ENCODE data around the gene EIF2B5.
"Not testable (repeated sequence)": the region's sequence is repeated elsewhere in the genome, so short reads cannot be mapped to it uniquely, and the experiment has no call there.

EIF2B5 gene

GRCh38 chr3:184149123-184149522 is 14.0 kb downstream of the EIF2B5 start:
- Histone ChIP-seq H3K36me3 (peaks cover 27% of the 10 kb centered on the region), H3K27me3 (no peaks in the 10 kb centered on the region), H3K4me1 (no peaks in the 10 kb centered on the region), H3K9me3 (no peaks in the 10 kb centered on the region), H3K4me3 (ENCODE audit: low read depth, low read length) (no peak overlapping the region)
- DNase-seq, result no peak
- no peak for TF ChIP-seq CTCF (IDR thresholded peaks at IDR 0.05; ENCODE audit: low read depth, low read length)

- not testable (repeated sequence) for H3K9me3 ChIP-seq
Observed at GRCh38 chr3:184149770-184150169, 14.6 kb downstream of the EIF2B5 start.

GRCh38 chr3:184154885-184155643 is 19.9 kb downstream of the EIF2B5 start, which contains the start of gene DVL3:
Gene DVL3, plus strand, starts transcription at chr3:184155377. Its CDS starts 259 bp downstream, at chr3:184155636.
- peak; percentile 66 for DNase-seq
- Histone ChIP-seq H3K4me3 (ENCODE audit: low read depth, low read length) (peak within 1 kb of the TSS; percentile 95), H3K4me1 (peaks cover 4% of the 10 kb centered on the region; the same call in 1 of the 2 replicates), H3K9me3 (no peaks in the 10 kb centered on the region), H3K27me3 (no peaks in the 10 kb centered on the region), H3K36me3 (no peaks in the 10 kb centered on the region)
- no peak for TF ChIP-seq CTCF (IDR thresholded peaks at IDR 0.05; ENCODE audit: low read depth, low read length)

More at GRCh38 chr3:184149770-184150169, 14.6 kb downstream of the EIF2B5 start:
- not testable (repeated sequence) for H3K27me3 ChIP-seq; DNase-seq; H3K4me1 ChIP-seq; H3K4me3 ChIP-seq (ENCODE audit: low read depth, low read length)
- peaks cover 21% of the 10 kb centered on the region for H3K36me3 ChIP-seq
- TF ChIP-seq CTCF (IDR thresholded peaks at IDR 0.05; ENCODE audit: low read depth, low read length), result peak; percentile 48

- no peaks in the 10 kb centered on the region for H3K27me3 ChIP-seq
- H3K4me3 ChIP-seq (ENCODE audit: low read depth, low read length), result peak overlapping the region; percentile 95
- peak; percentile 31 for DNase-seq
- no peaks in the 10 kb centered on the region for H3K36me3 ChIP-seq
- H3K4me1 ChIP-seq, result peaks cover 4% of the 10 kb centered on the region; the same call in 1 of the 2 replicates
- no peaks in the 10 kb centered on the region for H3K9me3 ChIP-seq
- no peak for TF ChIP-seq CTCF (IDR thresholded peaks at IDR 0.05; ENCODE audit: low read depth, low read length)
Observed at GRCh38 chr3:184155644-184156521, 20.7 kb downstream of the EIF2B5 start.

- DNase-seq, result peak; percentile 45
- H3K27me3 ChIP-seq, result no peaks in the 10 kb centered on the region
- H3K4me1 ChIP-seq, result peaks cover 4% of the 10 kb centered on the region; the same call in 1 of the 2 replicates
- TF ChIP-seq CTCF (IDR thresholded peaks at IDR 0.05; ENCODE audit: low read depth, low read length), result no peak
- no peaks in the 10 kb centered on the region for H3K9me3 ChIP-seq
- H3K36me3 ChIP-seq, result no peaks in the 10 kb centered on the region
- peak overlapping the region; percentile 95 for H3K4me3 ChIP-seq (ENCODE audit: low read depth, low read length)
Observed at GRCh38 chr3:184156522-184156955, 21.4 kb downstream of the EIF2B5 start.
